Psoas muscle (tissue), 8 donors: ENCODE measurements around the gene GMEB2. TPM values are rescaled to one million over a fixed set of nuclear protein-coding genes. Genes with fewer than 3 reads are reported as not detected.

Source experiments
- ATAC-seq, 4 donors: fragments of 200-7000 bp; cut with Tn5 transposase; one replicate each; pipeline ENCODE4 v1.9.1; 2020; ENCODE audit warnings: moderate library complexity in 3 of 4, mild to moderate bottlenecking in 2 of 4
- DNase-seq, 2 donors: peaks; one replicate each; pipeline ENCODE4 v3.0.0-alpha.2; 2020
- H3K27ac ChIP-seq: fragments of 200-600 bp; one replicate; pipeline ENCODE4 v1.8.0; 2022
- H3K27me3 ChIP-seq, 3 donors: fragments of 200-600 bp in 1 of 3; one replicate each; pipeline versions ENCODE4 v1.6.1 to v1.8.0; 2013 to 2022; ENCODE audit warnings: low read length in 2 of 3, mild to moderate bottlenecking in 2 of 3, moderate library complexity in 1 of 3; ENCODE audit not compliant: insufficient read depth in 3 of 3
- H3K36me3 ChIP-seq, 2 donors: fragments of 200-600 bp in 1 of 2; one replicate each; pipeline versions ENCODE4 v1.6.1 to v1.8.0; 2013 to 2022; ENCODE audit warnings: low read depth in 1 of 2, mild to moderate bottlenecking in 1 of 2, moderate library complexity in 1 of 2; ENCODE audit not compliant: insufficient read depth in 1 of 2
- H3K4me1 ChIP-seq: fragments of 200-600 bp; one replicate; pipeline ENCODE4 v1.8.0; 2022
- H3K4me3 ChIP-seq: fragments of 200-600 bp; one replicate; pipeline ENCODE4 v1.8.0; 2022; ENCODE audit warnings: mild to moderate bottlenecking
- H3K9me3 ChIP-seq: fragments of 200-600 bp; one replicate; pipeline ENCODE4 v1.8.0; 2022
- WGBS, 3 donors: extraction: QIAGEN DNeasy Blood & Tissue Kit; methylation state at CpG; one replicate each; pipeline versions ENCODE4 v1.1.6 to v1.1.7; 2013; 5-methylcytosine and 5-hydroxymethylcytosine counted together
- intact Hi-C, 2 donors: fragments of 100-400 bp; cut with DNase I; formaldehyde crosslinking; loops; one replicate each; pipeline versions ENCODE4 v1.11.0 to v1.14.2; 2022
- polyA plus RNA-seq, 3 donors: library from polyadenylated mRNA; stranded (reverse); fragments of 200-250 nt; gene quantifications; one replicate each; pipeline ENCODE4 v1.2.3, GENCODE V29; 2013
- total RNA-seq, 4 donors: library from RNA; stranded (reverse); fragmentation: NEBNext Ultra II Directional in 2 of 4; extraction: Animal tissue kit (Norgen Biotek cat#: 25700) in 2 of 4; gene quantifications; one replicate each; pipeline versions ENCODE4 v1.2.1 to v1.2.4, GENCODE V29; 2021 to 2023
- TF ChIP-seq, protein P1 (sequence below): fragments of 200-600 bp; IDR thresholded peaks from one replicate; pipeline ENCODE4 v1.8.0; 2022; ENCODE audit warnings: antibody characterized with exemption
- donor health status: healthy with polysubstance abuse.
- donor health status: DM: no; HTN: no; CAD: no; lungs with moderate emphysema.
- donor health status: Bipolar disorder and iron deficiency.
- donor health status: healthy.
- donor health status: DM: yes; HTN: yes; CAD: no.
- donor health status: DM: no; HTN: no; CAD: no.
- donor health status: DM: no; HTN: no; CAD: no.
- donor health status: DM: yes; HTN: yes; CAD: no.

GMEB2 gene
- total and polyA plus RNA-seq, 7 donors = 5.4 to 10.1 (median 8.5) TPM

DNA sequence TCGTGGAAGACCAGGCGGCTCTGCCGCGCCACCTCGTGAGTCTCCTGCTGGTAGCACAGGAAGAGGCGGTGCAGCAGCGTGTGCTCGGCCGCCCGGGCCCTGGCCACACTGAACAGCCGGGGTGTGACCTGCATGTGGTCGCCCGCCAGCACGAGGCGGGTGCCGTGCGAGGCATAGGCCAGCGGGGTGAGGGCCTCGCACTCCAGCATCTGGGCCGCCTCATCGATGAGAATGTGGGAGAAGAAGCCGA is 59.8 kb downstream of the GMEB2 start:
- Histone ChIP-seq H3K36me3 (peaks cover 0 to 7% of the 10 kb centered on the region in 2 donors), H3K9me3 (no peaks in the 10 kb centered on the region), H3K27me3 (peaks cover 0 to 19% (median under 1%) of the 10 kb centered on the region in 3 donors), H3K27ac (no peak overlapping the region), H3K4me3 (no peak overlapping the region), H3K4me1 (no peaks in the 10 kb centered on the region)
- TF ChIP-seq, protein P1, sequence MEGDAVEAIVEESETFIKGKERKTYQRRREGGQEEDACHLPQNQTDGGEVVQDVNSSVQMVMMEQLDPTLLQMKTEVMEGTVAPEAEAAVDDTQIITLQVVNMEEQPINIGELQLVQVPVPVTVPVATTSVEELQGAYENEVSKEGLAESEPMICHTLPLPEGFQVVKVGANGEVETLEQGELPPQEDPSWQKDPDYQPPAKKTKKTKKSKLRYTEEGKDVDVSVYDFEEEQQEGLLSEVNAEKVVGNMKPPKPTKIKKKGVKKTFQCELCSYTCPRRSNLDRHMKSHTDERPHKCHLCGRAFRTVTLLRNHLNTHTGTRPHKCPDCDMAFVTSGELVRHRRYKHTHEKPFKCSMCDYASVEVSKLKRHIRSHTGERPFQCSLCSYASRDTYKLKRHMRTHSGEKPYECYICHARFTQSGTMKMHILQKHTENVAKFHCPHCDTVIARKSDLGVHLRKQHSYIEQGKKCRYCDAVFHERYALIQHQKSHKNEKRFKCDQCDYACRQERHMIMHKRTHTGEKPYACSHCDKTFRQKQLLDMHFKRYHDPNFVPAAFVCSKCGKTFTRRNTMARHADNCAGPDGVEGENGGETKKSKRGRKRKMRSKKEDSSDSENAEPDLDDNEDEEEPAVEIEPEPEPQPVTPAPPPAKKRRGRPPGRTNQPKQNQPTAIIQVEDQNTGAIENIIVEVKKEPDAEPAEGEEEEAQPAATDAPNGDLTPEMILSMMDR = no peak
- ATAC-seq (peak in 1 of 4 donors; percentile 18), DNase-seq (no peak)
- WGBS, 3 donors = 85 to 91% (median 91%) methylated on average over 22 of the region's 22 CpGs
- intact Hi-C loops = no loop called here

DNA sequence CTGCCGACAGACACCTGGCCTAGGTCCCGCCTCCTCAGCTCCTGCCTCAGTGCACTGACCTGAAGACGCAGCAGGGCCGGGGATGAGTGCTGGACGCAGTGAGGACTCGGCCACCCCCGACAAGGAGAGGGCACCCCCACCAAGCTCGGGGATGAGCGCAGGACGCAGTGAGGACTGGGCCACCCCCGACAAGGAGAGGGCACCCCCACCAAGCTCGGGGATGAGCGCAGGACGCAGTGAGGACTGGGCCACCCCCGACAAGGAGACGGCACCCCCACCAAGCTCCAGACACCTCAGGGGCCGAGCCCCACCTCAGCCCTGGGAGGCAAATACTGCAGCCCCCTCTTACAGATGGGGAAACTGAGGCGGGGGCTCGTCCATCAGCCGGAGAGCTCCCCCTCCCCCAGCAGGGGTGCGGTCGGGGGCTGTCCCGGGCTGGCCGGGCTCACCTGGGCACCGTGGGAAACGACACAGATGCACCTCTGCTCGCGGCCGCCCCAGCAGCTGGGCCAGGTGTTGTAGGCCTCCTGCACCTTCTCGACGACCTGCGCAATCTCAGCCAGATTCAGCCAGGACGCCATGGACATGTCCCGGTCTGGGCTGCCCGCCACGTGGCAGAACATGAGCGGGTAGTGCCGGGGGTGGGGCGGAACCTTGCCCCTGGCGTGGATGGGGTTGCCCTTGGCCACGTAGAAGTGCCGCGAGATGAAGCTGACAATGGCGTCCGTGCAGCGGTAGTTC is 60.3 kb downstream of the GMEB2 start:
- WGBS, 3 donors = 90% methylated on average over 45 to 46 of the region's 46 CpGs
- H3K27me3 ChIP-seq = peaks cover 0 to 16% (median 0%) of the 10 kb centered on the region in 3 donors
- TF ChIP-seq, protein P1 = no peak
- no peaks in the 10 kb centered on the region for H3K9me3 ChIP-seq
- intact Hi-C loops = no loop called here
- peaks cover 0 to 7% of the 10 kb centered on the region in 2 donors for H3K36me3 ChIP-seq
- H3K4me3 ChIP-seq = no peak overlapping the region
- DNase-seq = no peak
- ATAC-seq = peak in 1 of 4 donors; percentile 36
- no peak overlapping the region for H3K27ac ChIP-seq
- no peaks in the 10 kb centered on the region for H3K4me1 ChIP-seq

DNA sequence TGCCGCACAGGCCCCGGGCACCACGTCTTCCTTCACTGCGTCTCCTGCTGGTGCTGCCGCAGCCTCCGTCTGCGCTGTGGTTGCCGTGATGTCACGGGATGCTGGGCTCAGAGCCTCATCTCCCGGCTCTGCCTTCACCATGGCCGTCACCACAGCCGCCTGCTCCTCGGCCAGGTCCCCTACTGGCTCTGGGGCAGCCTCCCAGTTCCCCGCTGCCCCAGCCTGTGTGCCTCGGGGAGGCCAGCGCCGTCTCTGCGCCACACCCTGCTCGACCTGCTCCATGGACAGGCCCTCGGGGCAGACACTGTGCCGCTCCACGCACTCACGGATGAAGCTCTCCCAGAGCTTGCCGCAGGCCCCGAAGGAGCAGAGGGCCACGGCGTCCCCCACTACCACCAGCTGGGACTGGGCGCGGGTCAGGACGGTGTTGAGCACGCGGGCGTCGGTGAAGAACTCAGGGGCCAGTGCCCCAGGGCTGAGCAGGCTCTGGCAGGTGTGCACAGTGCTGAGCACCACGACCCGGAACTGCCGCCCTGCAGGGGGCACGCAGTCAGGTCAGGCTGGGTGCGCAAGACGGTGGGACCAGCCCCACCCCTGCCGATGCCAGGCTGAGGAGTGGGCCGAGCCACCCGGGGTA is 61.1 kb downstream of the GMEB2 start:
- 89 to 91% (median 91%) methylated on average over 41 to 43 of the region's 43 CpGs for WGBS, 3 donors
- TF ChIP-seq, protein P1 = no peak
- ATAC-seq = no peak
- Histone ChIP-seq H3K4me1 (no peaks in the 10 kb centered on the region), H3K36me3 (peaks cover 0 to 8% of the 10 kb centered on the region in 2 donors), H3K27me3 (peaks cover 0 to 16% (median 0%) of the 10 kb centered on the region in 3 donors), H3K4me3 (no peak overlapping the region), H3K27ac (no peak overlapping the region), H3K9me3 (no peaks in the 10 kb centered on the region)
- DNase-seq = no peak
- intact Hi-C loops = no loop called here

DNA sequence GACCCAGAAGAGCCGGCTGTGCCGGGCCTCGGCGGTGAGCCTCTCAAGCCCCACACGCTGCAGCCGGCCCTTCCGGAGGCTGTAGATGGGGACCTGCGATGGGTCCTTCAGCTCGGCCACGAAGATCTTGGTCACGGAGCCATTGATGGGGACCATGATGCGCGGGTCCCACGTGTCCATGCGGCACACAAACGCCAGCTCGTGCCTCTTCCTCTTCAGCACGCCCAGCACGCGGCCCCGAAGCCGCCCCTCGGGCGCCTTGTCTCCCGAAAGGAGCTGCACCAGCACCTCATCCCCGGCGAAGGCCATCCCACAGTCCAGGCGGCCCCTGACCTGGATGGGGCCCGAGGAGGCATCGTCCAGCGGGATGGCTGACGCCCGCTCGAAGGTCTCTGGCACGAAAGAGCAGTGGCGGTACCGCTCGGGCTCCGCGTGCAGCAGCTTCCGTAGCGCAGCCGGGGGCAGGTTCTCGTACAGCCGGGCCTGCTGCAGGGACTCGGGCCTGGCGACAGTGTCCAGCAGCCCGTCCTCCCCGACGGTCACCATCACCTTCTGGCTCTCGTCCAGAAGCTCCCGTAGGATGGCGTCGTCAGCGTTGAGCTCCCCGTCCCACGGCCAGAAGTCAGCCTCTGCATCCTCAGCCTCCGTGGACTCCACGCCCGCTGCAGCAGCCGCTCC is 61.7 kb downstream of the GMEB2 start:
- TF ChIP-seq, protein P1 = no peak

More for the DNA sequence above, 61.7 kb downstream of the GMEB2 start:
- Histone ChIP-seq H3K4me1 (no peaks in the 10 kb centered on the region), H3K9me3 (no peaks in the 10 kb centered on the region), H3K36me3 (peaks cover 0 to 15% of the 10 kb centered on the region in 2 donors), H3K4me3 (no peak overlapping the region), H3K27me3 (peaks cover 0 to 16% (median 0%) of the 10 kb centered on the region in 3 donors), H3K27ac (no peak overlapping the region)
- intact Hi-C loops = no loop called here
- 93 to 95% (median 94%) methylated on average over 54 to 61 of the region's 61 CpGs for WGBS, 3 donors
- no peak for ATAC-seq
- no peak for DNase-seq
